HepG2 (cell line): ENCODE results near the gene PPP1R13L. TPM values are rescaled to one million over a fixed set of nuclear protein-coding genes. Genes with fewer than 3 reads are reported as not detected.
A peak's percentile ranks its signal among the peaks of the same experiment; 100 is the strongest.

Experiments used
- ARNTL ChIP-seq: sonication (generic); formaldehyde crosslinking; IDR thresholded peaks from 2 replicates; pipeline ENCODE4 v1.4.0; 2020; ENCODE audit warnings: mild to moderate bottlenecking, missing genetic modification reagents
- FOXA1 ChIP-seq, 2 experiments: fragments of 450-650 bp in 1 of 2; sonication (generic) in 1 of 2; formaldehyde crosslinking in 1 of 2; IDR thresholded peaks; 2 replicates each; pipeline versions ENCODE4 v1.4.0 to v1.6.1; 2016 to 2020; ENCODE audit warnings: missing genetic modification reagents in 1 of 2
- HDAC6 ChIP-seq: fragments of 200-600 bp; sonication (generic); IDR thresholded peaks from 2 replicates; pipeline ENCODE4 v1.7.0; 2017; ENCODE audit warnings: mild to moderate bottlenecking, antibody characterized with exemption, low read length, low read depth
- MAF1 ChIP-seq: sonication (generic); formaldehyde crosslinking; IDR thresholded peaks from 2 replicates; pipeline ENCODE4 v1.5.0; 2020; ENCODE audit warnings: missing genetic modification reagents, borderline replicate concordance
- MLLT10 ChIP-seq: sonication (generic); formaldehyde crosslinking; IDR thresholded peaks from 2 replicates; pipeline ENCODE4 v1.4.0; 2020; ENCODE audit warnings: missing genetic modification reagents
- ZMYM2 ChIP-seq: sonication (generic); formaldehyde crosslinking; IDR thresholded peaks from 2 replicates; pipeline ENCODE4 v1.8.0; 2022; ENCODE audit warnings: mild to moderate bottlenecking, missing genetic modification reagents
- ZNF17 ChIP-seq: sonication (generic); formaldehyde crosslinking; IDR thresholded peaks from 2 replicates; pipeline ENCODE4 v1.5.0; 2020; ENCODE audit warnings: mild to moderate bottlenecking, missing genetic modification reagents
- ZNF343 ChIP-seq: sonication (generic); formaldehyde crosslinking; IDR thresholded peaks from 2 replicates; pipeline ENCODE4 v1.4.0; 2020; ENCODE audit warnings: mild to moderate bottlenecking, missing genetic modification reagents
- ZNF441 ChIP-seq: sonication (generic); formaldehyde crosslinking; IDR thresholded peaks from 2 replicates; pipeline ENCODE4 v1.7.0; 2021; ENCODE audit warnings: missing genetic modification reagents, borderline replicate concordance
- ZSCAN29 ChIP-seq: sonication (generic); formaldehyde crosslinking; conservative IDR thresholded peaks from 2 replicates; pipeline ENCODE4 v1.4.0; 2020; ENCODE audit warnings: mild to moderate bottlenecking, missing genetic modification reagents
- ZSCAN5A ChIP-seq: sonication (generic); formaldehyde crosslinking; IDR thresholded peaks from 2 replicates; pipeline ENCODE4 v1.8.0; 2022; ENCODE audit warnings: mild to moderate bottlenecking, missing genetic modification reagents, borderline replicate concordance
- polyA plus RNA-seq, 8 experiments: library from polyadenylated mRNA; depleted of rRNA in 3 of 8; stranded (reverse) in 7 of 8; unstranded in 1 of 8; fragments of >200 nt; fragmentation: Illumina TruSeq in 4 of 8; extraction: Trizol in 4 of 8; gene quantifications; 2 replicates each; pipeline versions ENCODE4 v1.2.1 to v1.2.3, GENCODE V29; 2011 to 2016; ENCODE audit warnings: low read depth in 4 of 8, missing spikeins in 1 of 8, mixed read lengths in 1 of 8; ENCODE audit not compliant: insufficient read depth in 1 of 8
- total RNA-seq, 5 experiments: library from RNA; depleted of rRNA; stranded (reverse); fragments of >200 nt; fragmentation: Illumina TruSeq; extraction: Trizol; gene quantifications; 2 replicates each; pipeline ENCODE4 v1.2.3, GENCODE V29; 2016; ENCODE audit warnings: low read depth in 1 of 5

Gene PPP1R13L
- total and polyA plus RNA-seq, 2 of the 13 experiments (the other 11 are each of a cell fraction or from before 2014, with no cell fraction given): 1.3 to 6.6 TPM

GRCh38 chr19:45424191-45425058 is 19.6 kb upstream of the PPP1R13L start (continued):
- TF ChIP-seq ZSCAN5A (CRISPR knock-in tag) (no peak), ZMYM2 (CRISPR knock-in tag) (no peak), ARNTL (no peak), ZNF17 (CRISPR knock-in tag) (no peak), MLLT10 (CRISPR knock-in tag) (no peak), FOXA1 (IDR thresholded peaks at IDR 0.05) (no peak), FOXA1 (CRISPR knock-in tag; IDR thresholded peaks at IDR 0.05) (no peak), ZNF343 (CRISPR knock-in tag) (0 out of 2 replicates have a peak, but pooled peaks have one; percentile 22), ZSCAN29 (0 out of 2 replicates have a peak, but pooled peaks have one; percentile 42), ZNF441 (CRISPR knock-in tag) (0 out of 2 replicates have a peak, but pooled peaks have one; percentile 8), MAF1 (CRISPR knock-in tag) (no peak; the same call in 1 of the 2 replicates), HDAC6 (no peak)
